Measurements from ENCODE around the gene LCE6A.

- TF ChIP-seq CTCF (IDR thresholded peaks at IDR 0.05; ENCODE audit: insufficient read depth, low read depth, low read length), result no peak
- TF ChIP-seq EZH2 (IDR thresholded peaks at IDR 0.05; ENCODE audit: insufficient read depth, low read length), result no peak
These were observed 43.4 kb downstream of the LCE6A start for GRCh38 chr1:152886085-152886484.

All from astrocyte (in vitro differentiated cells and primary cell).